GM23248 (cell line): Measurements from ENCODE around the gene SEPTIN1.

Experiments
- EZH2 ChIP-seq: fragments of 200-600 bp; sonication (generic); IDR thresholded peaks from 2 replicates; pipeline ENCODE4 v1.6.1; 2018; ENCODE audit warnings: antibody characterized with exemption, mild to moderate bottlenecking; ENCODE audit not compliant: insufficient read depth, poor library complexity, severe bottlenecking
- EZH2phosphoT487 ChIP-seq: fragments of 200-600 bp; sonication (generic); IDR thresholded peaks from 2 replicates; pipeline ENCODE4 v1.6.1; 2018; ENCODE audit warnings: antibody characterized with exemption, moderate library complexity, mild to moderate bottlenecking, low read depth; ENCODE audit not compliant: insufficient read depth

DNA sequence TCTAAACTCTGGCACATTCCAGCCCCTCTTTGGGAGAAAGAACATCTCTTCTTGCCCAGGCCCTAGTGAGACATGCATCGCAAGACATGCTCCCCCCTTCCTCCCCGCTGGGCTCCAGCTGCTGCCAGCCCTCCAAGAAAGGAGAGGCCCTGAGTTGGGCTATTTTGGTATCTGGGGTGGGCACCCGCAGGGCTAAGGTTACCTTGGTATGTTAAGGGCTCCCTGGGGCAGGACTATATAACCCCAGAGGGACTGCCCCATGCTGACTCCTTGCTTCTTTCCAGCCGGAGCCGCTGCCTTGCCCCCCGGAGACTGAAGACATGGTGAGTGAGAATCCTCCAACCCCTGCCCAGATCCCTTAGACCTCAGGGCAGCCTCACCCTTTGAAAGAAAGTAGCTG, 7.8 kb downstream of the SEPTIN1 start, which contains the start of gene MYL11:
- TF ChIP-seq EZH2 (no peak), EZH2phosphoT487 (no peak)
